Stromal cell of bone marrow (primary cell): ENCODE measurements around the gene SCAMP2.
A peak's percentile ranks its signal among the peaks of the same experiment; 100 is the strongest.

ENCODE experiments used
- DNase-seq: peaks from one replicate; pipeline ENCODE4 v3.0.0-alpha.2; 2012; ENCODE audit warnings: low read depth

The SCAMP2 gene

DNA sequence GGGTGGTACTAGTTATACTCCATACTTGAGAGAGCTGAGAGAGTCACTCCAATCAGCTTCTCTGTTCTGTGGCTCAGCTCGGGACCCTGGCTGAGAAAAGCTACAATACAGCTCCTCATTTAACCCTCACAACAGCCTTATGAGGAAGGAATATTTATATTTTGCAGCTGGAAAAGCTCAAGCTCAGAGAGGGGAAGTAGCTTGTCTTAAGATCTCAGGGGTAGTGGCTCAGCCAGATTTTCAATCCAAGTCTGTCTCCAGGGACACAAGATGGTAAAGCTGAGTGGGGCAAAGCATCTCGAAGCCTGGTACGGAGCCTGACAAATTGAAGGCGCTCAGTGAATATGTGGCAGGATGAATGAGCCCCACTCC lies 14.8 kb downstream of the SCAMP2 start:
- no peak for DNase-seq

GRCh38 chr15:74857671-74858368 lies 15.3 kb downstream of the SCAMP2 start:
- no peak for DNase-seq

- DNase-seq, result no peak
These were observed 16.0 kb downstream of the SCAMP2 start for GRCh38 chr15:74857082-74857655.

GRCh38 chr15:74856537-74856936 lies 16.6 kb downstream of the SCAMP2 start:
- no peak for DNase-seq

GRCh38 chr15:74855857-74856256 lies 17.3 kb downstream of the SCAMP2 start:
- DNase-seq, result no peak

GRCh38 chr15:74854453-74855022 lies 18.6 kb downstream of the SCAMP2 start:
- no peak for DNase-seq

- no peak for DNase-seq
These were observed 21.2 kb downstream of the SCAMP2 start for GRCh38 chr15:74851960-74852359.

- DNase-seq, result no peak
These were observed 22.8 kb downstream of the SCAMP2 start for GRCh38 chr15:74850393-74850792.

DNA sequence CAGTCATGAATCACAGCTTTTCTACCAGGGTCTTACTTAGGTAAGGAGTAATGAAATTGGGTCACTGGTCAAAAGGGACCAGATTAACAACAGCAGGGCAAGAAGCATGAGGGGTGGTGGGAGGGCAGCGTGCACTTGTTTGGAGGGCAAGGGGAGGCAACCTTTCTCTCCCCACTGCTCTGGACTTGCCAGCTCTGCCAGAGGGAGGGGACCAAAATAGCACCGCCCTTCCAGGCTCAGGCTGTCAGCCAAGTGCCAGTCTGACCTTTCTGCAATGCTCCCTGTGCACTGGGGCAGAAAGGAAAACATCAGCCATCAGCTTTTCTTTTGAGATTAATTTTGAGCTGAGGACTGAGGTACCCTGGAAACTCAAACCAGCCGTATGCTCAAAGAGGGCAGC lies 25.7 kb downstream of the SCAMP2 start:
- DNase-seq, result no peak

DNA sequence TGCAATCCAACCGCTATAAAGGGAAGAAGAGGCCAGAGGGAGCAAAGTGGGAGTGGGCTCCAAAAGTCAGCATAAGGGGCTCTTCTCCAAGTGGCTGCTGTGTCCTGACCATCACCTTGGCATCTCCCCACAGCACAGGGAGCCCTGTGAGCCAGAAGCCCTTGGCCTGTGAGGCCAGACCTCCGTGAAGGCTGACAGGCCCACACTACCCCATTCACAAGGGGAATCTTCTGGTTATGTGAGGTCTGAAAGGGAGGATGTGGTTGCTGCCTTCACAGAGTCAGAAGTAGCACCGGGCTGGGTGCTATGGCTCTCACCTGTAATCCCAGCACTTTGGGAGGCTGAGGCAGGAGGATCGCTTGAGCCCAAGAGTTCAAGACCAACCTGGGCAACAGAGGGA lies 27.6 kb downstream of the SCAMP2 start:
- no peak for DNase-seq

DNA sequence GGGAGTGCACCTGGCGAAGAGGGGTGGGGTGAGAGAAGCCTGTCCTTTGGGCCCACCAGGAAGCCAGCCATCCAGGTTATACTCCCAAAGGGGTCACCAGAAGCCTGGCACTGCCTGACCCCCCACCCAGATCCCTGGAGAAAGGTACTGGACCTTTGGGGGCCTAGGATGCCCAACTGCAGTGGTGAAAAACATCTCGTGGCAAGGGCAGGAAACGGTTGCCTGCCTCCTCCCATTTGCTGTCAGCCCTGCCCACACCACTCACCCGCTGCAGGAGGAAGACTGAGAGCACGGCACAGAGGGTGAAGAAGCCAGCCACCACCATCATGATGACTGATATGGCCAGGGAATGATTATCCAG lies 28.0 kb downstream of the SCAMP2 start:
- no peak for DNase-seq

DNA sequence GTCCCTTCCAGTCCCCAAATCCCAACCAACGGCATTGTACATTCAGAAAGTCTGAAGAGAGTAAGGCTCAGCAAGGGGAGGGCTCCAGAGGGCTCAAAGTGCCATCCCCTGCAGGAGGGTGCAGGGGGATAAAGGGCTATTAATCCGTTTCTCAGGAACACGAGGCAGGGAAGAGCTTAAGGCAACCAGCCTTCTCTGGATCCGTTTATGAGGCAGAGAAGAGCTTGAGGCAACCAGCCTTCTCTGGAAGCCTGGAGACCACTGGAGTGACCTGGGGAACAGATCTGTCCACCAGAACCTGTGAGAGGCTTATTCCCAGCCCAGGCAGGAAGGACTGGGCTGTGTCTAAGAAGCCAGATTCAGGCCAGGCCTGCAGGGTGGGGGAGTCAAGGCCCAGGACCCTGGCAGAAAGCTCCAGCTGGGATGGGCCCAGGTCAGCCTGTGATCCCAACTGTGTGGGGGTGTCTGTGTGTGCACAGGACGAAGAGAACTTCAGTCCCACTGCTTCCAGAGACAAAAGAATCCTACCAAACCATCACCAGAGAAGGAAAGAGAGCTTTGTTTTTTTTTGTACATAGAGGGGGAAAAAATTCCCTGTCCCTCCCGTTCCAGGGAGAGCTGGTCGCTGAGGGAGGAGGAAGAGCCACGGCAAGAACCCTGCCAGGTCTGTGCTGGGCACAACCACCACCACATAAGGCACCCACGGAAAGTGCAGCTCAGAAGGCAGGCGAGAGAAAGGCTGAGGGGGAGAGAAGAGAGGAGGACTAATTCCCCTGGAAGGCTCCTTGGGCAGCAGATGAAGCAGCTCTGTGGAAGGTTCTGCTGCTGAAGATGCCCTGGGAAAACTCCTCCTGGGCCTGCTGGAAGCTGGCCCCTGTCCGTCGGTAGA lies 28.6 kb downstream of the SCAMP2 start:
- DNase-seq, result no peak

- DNase-seq, result no peak
These were observed 29.3 kb downstream of the SCAMP2 start for GRCh38 chr15:74843891-74844299.

GRCh38 chr15:74843445-74843828 lies 29.7 kb downstream of the SCAMP2 start:
- no peak for DNase-seq

DNA sequence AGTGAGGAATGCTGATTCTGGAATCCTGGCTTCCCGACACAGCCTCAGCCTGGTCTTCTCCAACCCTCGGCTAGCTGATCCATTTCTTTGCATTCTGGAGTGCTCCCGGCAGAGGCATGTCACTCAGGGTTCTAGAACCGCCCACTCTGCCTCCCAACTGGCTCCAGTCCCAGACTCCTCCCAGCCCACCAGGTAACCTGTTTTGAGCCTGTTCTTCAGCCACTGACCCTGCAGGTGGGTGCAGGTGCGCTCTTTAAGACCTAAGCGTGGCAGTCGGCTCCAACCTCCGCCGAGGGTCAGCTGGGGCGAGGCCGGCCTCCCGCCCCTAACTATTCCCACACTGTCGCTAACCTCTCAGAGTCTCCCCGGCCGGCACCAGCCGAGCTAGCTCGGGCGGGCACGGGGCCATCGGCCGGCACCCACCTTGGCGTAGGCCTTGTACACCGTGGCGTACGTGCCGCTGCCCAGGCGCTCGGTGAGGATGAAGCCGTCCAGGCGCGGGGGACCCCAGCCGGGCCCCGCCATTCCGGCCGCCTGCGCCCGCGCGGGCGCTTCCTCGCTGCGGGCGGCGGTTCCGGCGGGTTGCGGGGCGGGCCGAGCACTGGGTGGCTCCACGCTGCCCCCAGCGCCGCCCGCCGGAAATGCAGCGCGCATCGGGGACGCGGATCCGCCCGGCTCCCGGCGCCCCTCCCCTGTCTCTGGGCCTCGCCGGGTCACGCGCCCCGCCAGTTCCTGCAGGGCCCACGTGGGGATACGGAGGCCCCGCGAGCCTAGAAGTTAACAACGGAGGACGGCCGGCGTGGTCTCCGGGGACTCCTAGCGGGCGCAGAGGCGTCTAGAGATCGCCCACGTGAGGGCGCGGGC lies 30.4 kb downstream of the SCAMP2 start, which contains the start of gene ULK3:
TSS of gene ULK3 (minus strand) at position 576 of the 864 bp plus-strand sequence. CDS start at position 525, 51 bp downstream.
- DNase-seq, result peak; percentile 74

- DNase-seq, result no peak
These were observed 31.2 kb downstream of the SCAMP2 start for GRCh38 chr15:74841891-74842373.

DNA sequence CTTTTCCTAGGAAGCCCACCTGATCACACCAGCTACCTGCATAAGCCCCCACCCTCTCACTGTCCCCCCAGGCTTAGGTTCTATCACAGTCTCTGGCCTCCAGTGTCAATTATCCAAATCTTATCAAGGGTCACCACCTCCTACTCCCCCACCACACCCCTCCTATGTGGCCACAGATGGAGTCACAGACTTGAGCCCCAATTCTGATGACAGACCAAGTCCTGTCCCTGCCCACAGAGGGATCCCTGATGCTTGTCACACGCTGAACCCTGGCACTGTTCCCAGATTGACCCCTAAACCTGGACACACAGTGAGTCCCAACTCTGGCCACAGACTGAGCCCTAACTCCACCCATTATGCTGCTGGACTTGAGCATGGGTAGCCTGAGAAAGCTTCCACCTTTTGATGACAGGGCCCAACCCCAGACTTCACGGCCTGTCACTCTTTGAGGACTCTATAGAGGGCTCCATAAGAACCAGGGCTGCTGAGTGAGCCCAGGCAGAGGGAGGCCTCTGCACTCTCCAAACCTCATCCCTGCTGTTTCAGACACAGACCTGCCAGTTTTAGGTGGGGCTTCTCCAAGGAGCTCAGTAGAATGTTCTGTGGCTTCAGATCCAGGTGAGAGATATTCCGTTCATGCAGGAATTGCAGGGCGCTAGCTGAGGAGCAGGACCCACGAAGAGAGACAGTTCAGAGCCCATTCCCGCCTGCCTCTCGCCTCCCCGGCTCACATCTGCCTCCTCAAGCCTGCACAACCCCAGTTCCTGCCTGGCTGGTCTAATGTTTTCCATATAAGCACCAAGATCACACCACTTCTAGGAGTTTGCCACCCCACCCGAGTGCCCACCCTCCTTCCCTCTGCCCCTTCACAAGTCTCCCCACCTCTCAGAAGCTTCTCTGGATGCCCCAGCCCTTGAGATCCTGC lies 32.1 kb downstream of the SCAMP2 start:
- no peak for DNase-seq

- no peak for DNase-seq
These were observed 33.4 kb downstream of the SCAMP2 start for GRCh38 chr15:74839526-74840395.

DNA sequence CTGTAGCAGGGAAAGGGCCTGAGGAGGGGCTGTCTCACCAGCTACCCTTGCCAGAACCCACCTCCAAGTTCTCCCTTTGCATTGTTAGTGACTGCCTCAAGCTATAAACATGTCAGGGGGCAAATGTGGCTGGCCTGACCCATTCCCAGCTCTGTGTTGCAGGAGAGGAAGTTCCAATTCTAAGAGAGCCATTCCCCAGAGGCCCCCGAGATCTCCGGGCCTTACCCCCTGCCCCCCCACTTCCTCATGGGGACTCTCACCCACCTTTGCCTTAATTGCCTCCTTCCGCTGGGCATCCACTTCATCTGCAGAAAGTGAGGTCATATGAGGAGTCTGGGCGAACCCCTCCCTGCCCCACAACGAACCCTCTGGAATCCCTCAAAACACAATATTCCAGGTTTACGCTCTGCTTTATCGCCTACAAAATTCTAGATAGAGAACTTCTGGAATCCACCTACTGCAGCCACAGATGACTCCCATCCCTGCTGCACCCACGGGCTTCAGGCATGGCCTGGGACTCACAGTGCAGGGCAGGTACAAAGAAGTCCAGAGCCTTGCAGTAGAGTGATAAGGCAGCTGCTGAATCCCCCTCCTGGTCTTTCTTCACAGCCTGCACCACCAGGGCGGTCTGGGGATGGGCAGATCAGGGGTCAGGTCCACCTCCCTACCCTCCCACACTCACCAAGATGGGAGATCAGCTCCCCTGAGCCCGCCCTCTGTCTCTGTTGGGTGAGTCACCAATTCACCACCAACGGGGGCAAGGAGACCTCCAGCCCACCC lies 34.2 kb downstream of the SCAMP2 start:
- no peak for DNase-seq
